GM12878 (cell line): ENCODE measurements around the gene NUP93. TPM values are rescaled to one million over a fixed set of nuclear protein-coding genes. Genes with fewer than 3 reads are reported as not detected.

Experiments used
- ATAC-seq: fragments of 200-7000 bp; cut with Tn5 transposase; 3 replicates; pipeline ENCODE4 v1.9.1; 2020; ENCODE audit warnings: mild to moderate bottlenecking, moderate library complexity
- BruUV-seq: library from RNA; stranded (reverse); fragments of 400-500 nt; replicated peaks from 2 replicates; lab custom pipeline; 2021; lab: Mats Ljungman, UMichigan
- CTCF ChIA-PET: fragments of 300-600 bp; sonication (Branson Sonifier 250); formaldehyde crosslinking; extraction: SDS; loops from one replicate; lab custom pipeline; 2021; ENCODE audit warnings: inconsistent platforms; lab: Yijun Ruan, JAX
- POLR2A ChIA-PET: fragments of 350-600 bp; formaldehyde crosslinking; extraction: SDS; loops from one replicate; lab custom pipeline; 2021; ENCODE audit warnings: inconsistent platforms; lab: Charles Lee
- RAD21 ChIA-PET: fragments of 300-600 bp; sonication (Branson Sonifier 250); formaldehyde crosslinking; loops from one replicate; lab custom pipeline; 2023; ENCODE audit warnings: antibody characterized with exemption; ENCODE audit not compliant: unreplicated experiment; lab: Charles Lee
- SMC1A ChIA-PET: fragments of 300-600 bp; sonication (Branson Sonifier 250); formaldehyde crosslinking; loops from one replicate; lab custom pipeline; 2023; ENCODE audit not compliant: unreplicated experiment, uncharacterized antibody; lab: Charles Lee
- DNase-seq: peaks from one replicate; pipeline ENCODE4 v3.0.0-alpha.2; 2011; ENCODE audit warnings: low read depth, low spot score
- FAIRE-seq: peaks from 3 replicates; lab custom pipeline; 2011; peaks lifted over from hg19 to GRCh38; lab: Jason Lieb, UNC
- H2AFZ ChIP-seq: 2 replicates; pipeline ENCODE4 v1.6.0; 2011; ENCODE audit warnings: low read depth, low read length, control low read depth; ENCODE audit not compliant: control insufficient read depth
- H3K27ac ChIP-seq: 2 replicates; pipeline ENCODE4 v1.5.1; 2011; ENCODE audit warnings: control low read depth; ENCODE audit not compliant: control insufficient read depth, insufficient read depth
- H3K27me3 ChIP-seq, 2 experiments: replicated peaks in 1 of 2; 2 replicates each; pipeline versions ENCODE4 v1.6.0 to v1.6.1; 2011; ENCODE audit warnings: low read length in 1 of 2; ENCODE audit not compliant: control insufficient read depth in 2 of 2, insufficient read depth in 2 of 2
- H3K36me3 ChIP-seq, 2 experiments: 2 replicates each; pipeline ENCODE4 v1.5.1; 2011; ENCODE audit warnings: low read length in 1 of 2; ENCODE audit not compliant: control insufficient read depth in 2 of 2, insufficient read depth in 2 of 2
- H3K4me1 ChIP-seq: 2 replicates; pipeline ENCODE4 v1.6.1; 2011; ENCODE audit warnings: mild to moderate bottlenecking, low read length, moderate library complexity, mixed read lengths; ENCODE audit not compliant: control insufficient read depth, insufficient read depth
- H3K4me2 ChIP-seq: 2 replicates; pipeline ENCODE4 v1.6.0; 2011; ENCODE audit warnings: control low read depth; ENCODE audit not compliant: control insufficient read depth, insufficient read depth
- H3K4me3 ChIP-seq: fragments of 200-600 bp; sonication (generic); 2 replicates; pipeline ENCODE4 v1.5.1; 2016
- H3K79me2 ChIP-seq: 2 replicates; pipeline ENCODE4 v1.6.0; 2011; ENCODE audit warnings: low read length; ENCODE audit not compliant: control insufficient read depth, insufficient read depth
- H3K9ac ChIP-seq: 2 replicates; pipeline ENCODE4 v1.8.0; 2011; ENCODE audit warnings: low read length, control low read depth, mixed read lengths; ENCODE audit not compliant: control insufficient read depth, insufficient read depth
- H3K9me3 ChIP-seq: replicated peaks from 3 replicates; pipeline ENCODE4 v1.5.1; 2011; ENCODE audit warnings: mild to moderate bottlenecking, low read length; ENCODE audit not compliant: control insufficient read depth, insufficient read depth
- H4K20me1 ChIP-seq: 2 replicates; pipeline ENCODE4 v1.6.0; 2011; ENCODE audit not compliant: control insufficient read depth, insufficient read depth
- IKZF2 ChIP-seq, 2 experiments: fragments of 450-650 bp; IDR thresholded peaks; 2 replicates each; pipeline ENCODE4 v1.6.1; 2017; ENCODE audit warnings: mild to moderate bottlenecking in 2 of 2, moderate library complexity in 2 of 2
- RCOR1 ChIP-seq: conservative IDR thresholded peaks from 2 replicates; pipeline ENCODE4 v1.6.1; 2012; ENCODE audit warnings: low read depth, low read length, improper control_type of control experiment
- REST ChIP-seq: IDR thresholded peaks from 2 replicates; pipeline ENCODE4 v1.6.1; 2012; ENCODE audit warnings: mild to moderate bottlenecking, low read depth, low read length
- SREBF2 ChIP-seq: IDR thresholded peaks from 2 replicates; pipeline ENCODE4 v1.6.1; 2012; ENCODE audit warnings: mild to moderate bottlenecking, low read length
- ZNF622 ChIP-seq: fragments of 450-650 bp; IDR thresholded peaks from 2 replicates; pipeline ENCODE4 v1.6.1; 2017; ENCODE audit warnings: mild to moderate bottlenecking, inconsistent platforms
- WGBS: methylation state at CpG from one replicate; pipeline ENCODE4 v1.1.6; 2016; ENCODE audit warnings: low lambda C conversion rate; ENCODE audit not compliant: insufficient replicate concordance, insufficient coverage; ENCODE audit errors: missing lambda C conversion rate; 5-methylcytosine and 5-hydroxymethylcytosine counted together
- in situ Hi-C: fragments of 300-500 bp; cut with MboI; formaldehyde crosslinking; loops from 9 replicates; pipeline ENCODE4 v1.14.3; 2018; ENCODE audit warnings: mixed read lengths
- intact Hi-C: fragments of 100-400 bp; cut with micrococcal nuclease; formaldehyde crosslinking; loops from one replicate; pipeline ENCODE4 v1.14.2; 2022; ENCODE audit not compliant: unreplicated experiment
- polyA plus RNA-seq, 11 experiments: library from polyadenylated mRNA; depleted of rRNA in 4 of 11; unstranded in 6 of 11; stranded (reverse) in 5 of 11; fragments of >200 nt; fragmentation: Nextera tagmentation in 4 of 11; fragmentation: Illumina TruSeq in 1 of 11; extraction: Ambion mirVana in 4 of 11; extraction: Trizol in 1 of 11; gene quantifications; 1 replicate in 1 of 11; 2 replicates in 10 of 11; pipeline versions ENCODE4 v1.2.1 to v1.2.3, GENCODE V29; 2011 to 2016; ENCODE audit warnings: inconsistent platforms in 2 of 11, missing spikeins in 2 of 11, low read depth in 1 of 11
- total RNA-seq, 4 experiments: library from RNA; depleted of rRNA in 3 of 4; stranded (reverse); fragments of >200 nt in 3 of 4; fragmentation: Illumina TruSeq in 1 of 4; extraction: Trizol in 1 of 4; gene quantifications; 2 replicates each; pipeline versions ENCODE4 v1.2.1 to v1.2.3, GENCODE V29; 2013 to 2021

The NUP93 gene
- total and polyA plus RNA-seq, 10 of the 15 experiments (the other 5 are each of a cell fraction or from before 2014, with no cell fraction given), result 82.2 to 175 (median 101) TPM

- no peak for TF ChIP-seq SREBF2
- TF ChIP-seq RCOR1, result no peak
- TF ChIP-seq, all 136 proteins: peak for 0
Observed at GRCh38 chr16:56877486-56878182, 147.7 kb downstream of the NUP93 start (continued).

GRCh38 chr16:56878282-56878854, 148.4 kb downstream of the NUP93 start:
- Histone ChIP-seq H3K79me2 (no peaks in the 10 kb centered on the region), H3K36me3 (no peaks in the 10 kb centered on the region), H3K9ac (no peak overlapping the region), H3K27me3 (no peaks in the 10 kb centered on the region), H3K4me3 (no peak overlapping the region), H3K9me3 (no peaks in the 10 kb centered on the region), H3K4me2 (no peak overlapping the region), H4K20me1 (no peaks in the 10 kb centered on the region), H3K27ac (no peak overlapping the region), H2AFZ (no peak overlapping the region), H3K4me1 (peaks cover 4% of the 10 kb centered on the region)
- 36% methylated on average over 8 of the region's 8 CpGs for WGBS
- FAIRE-seq (no peak), ATAC-seq (no peak), DNase-seq (no peak)
- in situ Hi-C loops, result no loop called here
- no TSS peak for BruUV-seq
- ChIA-PET CTCF (no interaction called here), POLR2A (no interaction called here), RAD21 (no interaction called here), SMC1A (no interaction called here)
- TF ChIP-seq IKZF2 (IDR thresholded peaks at IDR 0.05), result no peak
- no peak for TF ChIP-seq ZNF622
- TF ChIP-seq SREBF2, result no peak
- TF ChIP-seq REST, result no peak
- intact Hi-C loops, result no loop called here
